RWPE2 (cell line): ENCODE data around the gene PIK3C2A.

ENCODE experiments used
- ATAC-seq: fragments of 200-7000 bp; cut with Tn5 transposase; 3 replicates; pipeline ENCODE4 v1.9.1; 2021; ENCODE audit warnings: low read depth
- DNase-seq: peaks from one replicate; pipeline ENCODE4 v3.0.0-alpha.2; 2020; ENCODE audit warnings: low spot score
- H3K27ac ChIP-seq: fragments of 450-650 bp; 2 replicates; pipeline ENCODE4 v1.5.1; 2017; ENCODE audit warnings: mild to moderate bottlenecking; ENCODE audit not compliant: poor library complexity, severe bottlenecking
- H3K27me3 ChIP-seq: fragments of 250-450 bp; sonication (Bioruptor Pico); 2 replicates; pipeline ENCODE4 v1.5.1; 2021; ENCODE audit warnings: mild to moderate bottlenecking, moderate library complexity; ENCODE audit not compliant: insufficient read depth, poor library complexity, severe bottlenecking
- H3K36me3 ChIP-seq: fragments of 250-450 bp; sonication (Bioruptor Pico); 2 replicates; pipeline ENCODE4 v1.5.1; 2020; ENCODE audit warnings: low read depth, mild to moderate bottlenecking, moderate library complexity
- H3K4me1 ChIP-seq: fragments of 250-450 bp; sonication (Bioruptor Pico); 2 replicates; pipeline ENCODE4 v1.5.1; 2021; ENCODE audit warnings: mild to moderate bottlenecking, moderate library complexity; ENCODE audit not compliant: insufficient read depth, poor library complexity, severe bottlenecking
- H3K4me3 ChIP-seq: fragments of 250-450 bp; sonication (Bioruptor Pico); 2 replicates; pipeline ENCODE4 v1.5.1; 2021; ENCODE audit warnings: mild to moderate bottlenecking, moderate library complexity; ENCODE audit not compliant: severe bottlenecking
- H3K9me3 ChIP-seq: fragments of 250-450 bp; sonication (Bioruptor Pico); 2 replicates; pipeline ENCODE4 v1.5.1; 2021; ENCODE audit warnings: mild to moderate bottlenecking, moderate library complexity; ENCODE audit not compliant: severe bottlenecking
- CTCF ChIP-seq: fragments of 450-650 bp; IDR thresholded peaks from one replicate; pipeline ENCODE4 v1.5.1; 2017; ENCODE audit warnings: mild to moderate bottlenecking, moderate library complexity; ENCODE audit not compliant: poor library complexity, severe bottlenecking

PIK3C2A gene

GRCh38 chr11:17211286-17211685 is 3.5 kb upstream of the PIK3C2A start:
- H3K9me3 ChIP-seq = no peaks in the 10 kb centered on the region
- no peak for TF ChIP-seq CTCF
- no peak overlapping the region for H3K4me3 ChIP-seq
- H3K27me3 ChIP-seq = no peaks in the 10 kb centered on the region
- no peaks in the 10 kb centered on the region for H3K36me3 ChIP-seq
- DNase-seq (no peak), ATAC-seq (no peak)
- H3K4me1 ChIP-seq = peaks cover 11% of the 10 kb centered on the region
- no peak overlapping the region for H3K27ac ChIP-seq

GRCh38 chr11:17209939-17210245 is 2.1 kb upstream of the PIK3C2A start:
- Histone ChIP-seq H3K27me3 (no peaks in the 10 kb centered on the region), H3K9me3 (no peaks in the 10 kb centered on the region), H3K27ac (peak overlapping the region; percentile 83), H3K4me1 (peaks cover 11% of the 10 kb centered on the region), H3K4me3 (no peak overlapping the region), H3K36me3 (peaks cover 5% of the 10 kb centered on the region; the same call in 1 of the 2 replicates)
- DNase-seq = no peak
- no peak for ATAC-seq
- no peak for TF ChIP-seq CTCF

GRCh38 chr11:17208257-17208999 is 642 bp upstream of the PIK3C2A start:
- H3K27me3 ChIP-seq = no peaks in the 10 kb centered on the region
- H3K4me1 ChIP-seq = peaks cover 11% of the 10 kb centered on the region
- H3K27ac ChIP-seq = peak overlapping the region; percentile 83
- DNase-seq = peak; percentile 79
- H3K4me3 ChIP-seq = peak overlapping the region; percentile 95
- peaks cover 15% of the 10 kb centered on the region for H3K36me3 ChIP-seq
- peak; percentile 73 for ATAC-seq
- no peak for TF ChIP-seq CTCF
- no peaks in the 10 kb centered on the region for H3K9me3 ChIP-seq

- Histone ChIP-seq H3K9me3 (no peaks in the 10 kb centered on the region), H3K4me3 (peak overlapping the region; percentile 95), H3K4me1 (peaks cover 11% of the 10 kb centered on the region), H3K27ac (no peak overlapping the region), H3K27me3 (no peaks in the 10 kb centered on the region), H3K36me3 (peaks cover 22% of the 10 kb centered on the region)
- ATAC-seq (no peak), DNase-seq (no peak)
- no peak for TF ChIP-seq CTCF
Measured at GRCh38 chr11:17206463-17206862, 1.3 kb downstream of the PIK3C2A start.

GRCh38 chr11:17197431-17197898 is 10.3 kb downstream of the PIK3C2A start:
- H3K4me3 ChIP-seq = no peak overlapping the region
- H3K36me3 ChIP-seq = peaks cover 27% of the 10 kb centered on the region
- DNase-seq (no peak), ATAC-seq (peak; percentile 91)
- peaks cover 13% of the 10 kb centered on the region for H3K4me1 ChIP-seq
- H3K9me3 ChIP-seq = no peaks in the 10 kb centered on the region
- no peak for TF ChIP-seq CTCF
- no peak overlapping the region for H3K27ac ChIP-seq
- no peaks in the 10 kb centered on the region for H3K27me3 ChIP-seq
